ENCODE measurements around the gene INPP1.
A peak's percentile ranks its signal among the peaks of the same experiment; 100 is the strongest.
"Not testable (repeated sequence)": the region's sequence is repeated elsewhere in the genome, so short reads cannot be mapped to it uniquely, and the experiment has no call there.

The INPP1 gene, protein sequence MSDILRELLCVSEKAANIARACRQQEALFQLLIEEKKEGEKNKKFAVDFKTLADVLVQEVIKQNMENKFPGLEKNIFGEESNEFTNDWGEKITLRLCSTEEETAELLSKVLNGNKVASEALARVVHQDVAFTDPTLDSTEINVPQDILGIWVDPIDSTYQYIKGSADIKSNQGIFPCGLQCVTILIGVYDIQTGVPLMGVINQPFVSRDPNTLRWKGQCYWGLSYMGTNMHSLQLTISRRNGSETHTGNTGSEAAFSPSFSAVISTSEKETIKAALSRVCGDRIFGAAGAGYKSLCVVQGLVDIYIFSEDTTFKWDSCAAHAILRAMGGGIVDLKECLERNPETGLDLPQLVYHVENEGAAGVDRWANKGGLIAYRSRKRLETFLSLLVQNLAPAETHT

DNA sequence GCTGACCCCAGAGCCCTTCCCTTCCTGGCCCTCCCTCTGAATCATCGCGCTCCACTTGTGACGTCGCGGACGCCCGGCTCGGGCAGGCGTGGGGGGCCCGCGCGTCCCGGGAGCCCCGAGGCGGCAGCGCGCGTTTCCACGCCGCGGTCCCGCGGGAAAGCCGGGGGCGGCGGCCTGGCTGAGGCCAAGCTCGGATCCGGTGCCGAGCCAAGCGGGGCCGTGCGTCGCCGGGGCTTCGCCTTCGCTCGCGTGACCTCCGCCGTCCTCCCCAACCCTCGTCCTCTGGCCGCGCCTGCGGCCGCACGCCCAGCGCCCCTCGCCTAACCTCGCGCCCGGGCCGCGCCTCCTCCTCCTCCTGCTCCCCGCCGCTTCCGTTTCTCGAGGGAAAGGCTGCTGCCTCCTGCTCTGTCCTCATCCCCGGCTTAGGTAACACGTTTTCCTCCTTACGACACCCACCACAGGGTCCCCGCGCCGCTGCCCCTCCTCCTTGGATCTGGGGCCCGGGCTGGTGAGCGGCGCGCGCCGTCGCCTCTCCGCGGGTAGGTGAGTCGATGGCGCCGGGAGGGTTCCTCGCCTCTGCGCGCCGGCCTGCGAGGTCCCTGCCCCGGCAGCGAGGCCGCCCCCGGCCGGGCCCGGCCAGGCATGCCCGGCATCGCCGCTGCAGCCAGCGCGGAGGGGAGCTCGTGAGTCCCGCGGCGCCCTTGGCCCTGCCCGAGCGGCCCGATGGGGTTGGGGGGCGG is at the start of gene INPP1:
INPP1 (plus strand) TSS at position 54 of the 740 bp plus-strand sequence. CDS start 16,514 bp downstream, outside the sequence.
- DNase-seq, result peak; percentile 27

DNA sequence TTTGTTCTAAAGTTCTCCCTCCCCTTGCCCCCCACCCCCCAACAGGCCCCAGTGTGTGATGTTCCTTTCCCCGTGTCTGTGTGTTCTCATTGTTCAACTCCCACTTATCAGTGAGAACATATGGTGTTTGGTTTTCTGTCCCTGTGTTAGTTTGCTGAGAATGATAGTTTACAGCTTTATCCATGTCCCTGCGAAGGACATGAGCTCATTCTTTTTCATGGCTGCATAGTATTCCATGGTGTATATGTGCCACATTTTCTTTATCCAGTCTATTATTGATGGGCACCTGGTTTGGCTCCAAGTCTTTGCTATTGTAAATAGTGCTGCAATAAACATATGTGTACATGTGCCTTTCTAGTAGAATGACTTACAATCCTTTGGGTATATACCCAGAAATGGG is 45.5 kb upstream of the INPP1 start:
- not testable (repeated sequence) for DNase-seq

DNA sequence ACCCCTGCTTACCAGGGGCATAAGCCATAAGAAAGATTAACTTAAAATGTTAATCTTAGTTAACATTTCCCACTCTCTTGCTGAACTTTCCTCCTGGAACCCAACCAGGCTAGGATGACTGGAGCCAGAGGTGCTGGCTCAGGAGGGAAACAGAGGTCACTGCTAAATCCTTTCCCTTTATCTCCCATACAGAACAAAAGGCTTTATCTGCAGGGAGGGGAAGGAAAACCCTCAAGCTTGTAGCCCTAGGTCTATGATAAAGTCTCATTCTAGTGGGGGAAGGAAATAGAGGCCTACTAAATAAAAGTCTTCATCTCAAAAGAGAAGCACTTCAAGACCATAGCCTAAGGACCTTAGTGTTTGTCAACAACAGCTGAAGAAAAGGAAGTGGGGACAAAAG is 42.4 kb upstream of the INPP1 start:
- DNase-seq, result no peak

DNA sequence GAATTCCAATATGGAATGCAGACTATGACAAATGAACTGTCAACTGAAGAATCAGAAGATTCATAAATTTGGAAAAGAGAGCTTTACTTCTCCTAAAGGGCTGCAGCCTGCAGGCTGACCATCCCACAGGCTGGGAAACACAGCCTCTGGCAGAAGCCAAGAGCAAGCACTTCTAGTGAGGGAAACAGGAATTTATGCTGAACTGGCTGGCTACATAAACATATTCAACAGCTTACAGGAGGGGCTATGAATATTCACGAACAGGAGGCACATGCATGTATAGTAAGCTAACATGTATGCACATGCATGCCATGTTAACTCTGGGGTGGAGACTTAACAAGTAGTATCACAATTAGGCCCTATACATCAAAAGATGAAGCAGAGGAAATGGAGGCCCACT is 41.3 kb upstream of the INPP1 start:
- no peak for DNase-seq

DNA sequence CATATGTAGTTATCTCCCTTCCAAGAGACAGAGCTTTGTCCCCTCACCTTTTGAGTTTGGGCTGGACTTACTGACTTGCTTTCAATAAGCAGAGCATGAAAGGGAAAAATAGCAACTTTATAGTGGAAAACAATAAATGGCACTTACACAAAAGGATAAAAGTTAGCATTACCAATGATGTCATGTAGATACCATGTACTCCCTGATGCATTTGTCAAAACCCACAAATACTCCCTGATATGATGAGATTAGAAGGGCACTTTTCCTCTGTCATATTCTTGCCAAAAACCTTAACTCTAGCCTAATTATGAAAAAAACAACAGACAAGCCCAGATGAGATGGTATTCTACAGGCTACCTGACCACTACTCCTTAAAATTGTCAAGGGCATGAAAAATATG is 39.7 kb upstream of the INPP1 start:
- DNase-seq, result no peak

DNA sequence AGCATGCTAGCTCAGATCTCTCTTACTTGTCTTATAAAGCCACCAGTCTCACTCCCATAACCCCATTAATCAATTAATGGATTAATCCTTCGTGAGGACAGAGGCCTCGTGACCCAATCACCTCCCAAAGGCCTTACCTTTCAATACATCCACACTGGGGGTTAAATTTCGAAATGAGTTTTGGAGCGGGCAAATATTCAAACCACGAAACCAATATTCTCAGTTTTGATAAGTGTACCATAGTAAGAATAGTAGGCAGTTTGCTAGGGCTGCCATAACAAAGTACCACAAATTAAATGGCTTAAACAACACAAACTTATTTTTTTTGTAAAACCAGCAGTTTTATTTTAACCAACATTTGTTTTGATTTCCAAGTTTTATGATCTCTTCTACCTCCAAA is 39.0 kb upstream of the INPP1 start:
- no peak for DNase-seq

DNA sequence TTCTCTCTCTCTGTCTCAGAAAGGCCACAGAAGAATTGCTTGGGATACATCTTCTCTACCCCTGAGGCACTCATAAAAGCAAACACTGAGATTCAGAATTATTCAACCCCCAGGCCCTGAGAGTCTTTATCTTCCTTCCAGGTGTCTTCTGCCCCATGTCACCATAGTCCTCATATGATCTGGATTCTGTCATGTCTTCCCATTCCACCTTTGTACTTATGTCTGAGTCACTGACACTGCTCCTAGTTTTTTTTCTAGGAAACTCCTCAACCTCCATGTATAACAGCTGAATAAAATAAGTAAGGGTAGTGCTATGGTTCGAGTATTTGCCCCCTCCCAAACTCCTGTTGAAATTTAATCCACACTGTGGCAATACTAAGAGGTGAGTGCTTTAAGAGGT is 35.4 kb upstream of the INPP1 start:
- no peak for DNase-seq

DNA sequence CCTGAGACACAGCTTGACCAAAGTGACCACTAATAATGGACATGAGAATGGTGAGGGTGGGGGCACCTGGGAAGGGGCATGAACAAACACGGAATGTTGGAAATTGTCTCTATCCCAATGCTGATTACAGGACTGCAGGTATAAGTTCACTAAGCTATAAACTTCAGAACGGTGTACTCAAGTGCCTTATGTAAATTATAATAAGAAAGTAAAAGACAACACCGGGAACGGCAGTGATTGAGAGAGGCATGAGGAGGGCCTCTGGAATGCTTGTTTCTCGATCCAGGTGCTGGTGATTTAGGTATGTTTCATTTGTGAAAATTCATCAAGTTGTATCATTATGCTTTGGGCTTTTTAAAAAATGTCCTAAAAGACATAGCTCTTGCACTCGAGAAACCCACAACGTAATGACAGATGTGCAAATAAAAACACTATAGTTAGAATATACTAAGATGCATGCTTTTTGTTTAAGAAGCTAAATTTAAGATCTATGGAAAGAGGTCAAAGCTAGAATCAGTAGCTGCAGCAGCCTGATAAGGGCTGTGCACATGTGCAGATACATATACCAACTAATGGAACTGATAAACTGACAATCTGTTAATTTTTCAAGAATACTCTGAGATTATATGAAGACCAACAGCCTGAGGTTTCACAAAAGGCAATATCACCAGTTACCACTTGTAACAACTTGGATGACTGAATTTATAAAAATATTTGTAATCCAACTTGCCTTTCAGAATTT is 31.3 kb upstream of the INPP1 start:
- no peak for DNase-seq

DNA sequence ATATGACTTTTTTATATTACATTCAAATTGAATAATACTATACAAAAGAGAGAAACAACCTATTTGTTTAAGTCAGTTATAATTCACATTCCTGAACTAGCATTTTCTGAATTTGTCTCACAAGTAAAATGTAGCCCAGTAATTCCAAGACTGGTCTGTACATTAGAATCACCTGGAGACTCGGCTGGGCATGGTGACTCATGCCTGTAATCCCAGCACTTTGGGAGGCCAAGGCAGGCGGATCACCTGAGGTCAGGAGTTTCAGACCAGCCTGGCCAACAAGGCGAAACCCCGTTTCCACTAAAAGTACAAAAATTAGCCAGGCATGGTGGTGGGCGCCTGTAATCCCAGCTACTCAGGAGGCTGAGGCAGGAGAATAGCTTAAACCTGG is 30.8 kb upstream of the INPP1 start:
- DNase-seq, result not testable (repeated sequence)

DNA sequence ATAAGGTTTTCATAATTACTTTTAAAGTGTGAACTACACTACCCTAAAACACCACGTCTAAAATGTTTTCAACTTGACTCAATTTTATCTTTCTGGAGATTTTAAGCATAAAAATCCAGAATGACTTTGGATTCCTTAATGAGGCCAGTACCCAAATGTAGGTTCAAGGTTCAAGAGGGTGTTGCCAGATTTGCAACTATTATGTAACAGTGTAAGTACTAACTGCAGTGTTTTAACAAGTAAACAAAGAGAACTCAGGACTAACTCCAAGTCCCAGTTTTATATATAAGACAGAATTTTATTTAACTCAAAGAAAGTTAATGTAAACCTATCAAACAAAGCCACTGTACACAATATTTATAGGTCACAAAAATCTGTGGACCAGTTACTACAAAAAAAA is 29.5 kb upstream of the INPP1 start:
- no peak for DNase-seq

DNA sequence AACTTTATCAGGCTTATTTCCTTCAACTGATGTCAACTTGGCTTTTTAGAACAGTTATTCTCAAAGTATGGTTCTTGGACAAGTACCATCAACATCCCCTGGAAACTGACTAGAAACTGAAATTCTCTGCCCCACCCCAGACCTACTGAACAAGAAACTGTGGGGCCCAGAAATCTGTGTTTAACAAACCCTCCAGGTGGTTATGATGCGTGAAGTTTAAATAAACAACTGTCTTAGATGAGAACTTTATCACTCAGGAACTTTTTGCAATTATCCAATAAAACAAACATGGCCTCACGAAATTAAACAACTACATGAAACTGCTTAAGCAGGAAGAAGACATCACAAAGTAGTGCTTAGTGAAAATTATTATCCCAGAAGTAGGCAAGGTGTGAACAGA is 28.1 kb upstream of the INPP1 start:
- DNase-seq, result no peak

DNA sequence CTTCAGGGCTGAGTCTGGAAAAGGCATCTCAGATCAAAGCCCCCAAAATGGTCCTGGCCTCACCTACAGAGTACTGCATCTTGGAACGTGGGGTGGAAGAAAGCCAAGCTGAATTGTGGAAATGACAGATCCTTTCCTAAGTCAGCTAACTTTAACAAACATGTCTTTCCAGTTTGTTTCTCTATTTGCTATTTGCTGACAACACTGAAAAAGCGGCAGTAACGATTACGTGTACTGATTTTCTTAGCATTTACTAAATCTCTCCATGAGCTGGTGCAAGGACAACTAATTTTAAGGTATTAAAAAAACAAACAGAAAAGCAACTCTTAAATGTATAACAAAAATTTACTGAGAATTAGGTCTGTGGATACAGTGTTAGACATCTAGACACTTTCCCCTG is 24.9 kb upstream of the INPP1 start:
- no peak for DNase-seq

DNA sequence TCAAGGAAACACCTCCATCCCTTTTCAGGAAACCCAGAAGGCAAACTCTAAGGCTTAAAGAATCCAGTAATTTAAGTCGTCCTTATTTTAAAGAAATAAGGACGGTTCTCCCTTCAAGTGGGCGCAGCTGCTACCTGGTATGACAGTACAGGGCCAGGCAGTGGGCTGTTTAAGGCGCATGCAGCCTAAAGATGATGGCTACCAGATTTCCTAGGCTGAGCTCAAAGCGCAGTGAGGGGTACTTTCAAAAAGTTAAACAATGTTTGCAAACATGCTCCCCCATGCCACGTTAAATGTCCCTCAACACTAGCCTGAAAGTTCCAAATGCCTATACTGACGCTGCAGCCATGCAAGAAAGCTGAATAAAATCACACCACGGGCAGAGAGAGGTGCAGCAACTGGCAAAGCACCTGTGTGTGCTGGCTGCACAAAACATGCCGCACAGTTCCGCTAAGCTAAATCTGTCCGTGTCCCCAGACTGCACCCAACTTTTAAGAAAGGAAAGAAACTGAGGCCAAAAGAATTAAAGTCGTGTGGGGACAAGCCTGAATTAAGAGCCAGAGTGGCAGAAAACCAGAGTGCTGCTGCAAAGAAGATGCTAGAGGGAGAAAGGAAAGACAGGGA is 24.3 kb upstream of the INPP1 start:
- DNase-seq, result peak; percentile 11 to 13

DNA sequence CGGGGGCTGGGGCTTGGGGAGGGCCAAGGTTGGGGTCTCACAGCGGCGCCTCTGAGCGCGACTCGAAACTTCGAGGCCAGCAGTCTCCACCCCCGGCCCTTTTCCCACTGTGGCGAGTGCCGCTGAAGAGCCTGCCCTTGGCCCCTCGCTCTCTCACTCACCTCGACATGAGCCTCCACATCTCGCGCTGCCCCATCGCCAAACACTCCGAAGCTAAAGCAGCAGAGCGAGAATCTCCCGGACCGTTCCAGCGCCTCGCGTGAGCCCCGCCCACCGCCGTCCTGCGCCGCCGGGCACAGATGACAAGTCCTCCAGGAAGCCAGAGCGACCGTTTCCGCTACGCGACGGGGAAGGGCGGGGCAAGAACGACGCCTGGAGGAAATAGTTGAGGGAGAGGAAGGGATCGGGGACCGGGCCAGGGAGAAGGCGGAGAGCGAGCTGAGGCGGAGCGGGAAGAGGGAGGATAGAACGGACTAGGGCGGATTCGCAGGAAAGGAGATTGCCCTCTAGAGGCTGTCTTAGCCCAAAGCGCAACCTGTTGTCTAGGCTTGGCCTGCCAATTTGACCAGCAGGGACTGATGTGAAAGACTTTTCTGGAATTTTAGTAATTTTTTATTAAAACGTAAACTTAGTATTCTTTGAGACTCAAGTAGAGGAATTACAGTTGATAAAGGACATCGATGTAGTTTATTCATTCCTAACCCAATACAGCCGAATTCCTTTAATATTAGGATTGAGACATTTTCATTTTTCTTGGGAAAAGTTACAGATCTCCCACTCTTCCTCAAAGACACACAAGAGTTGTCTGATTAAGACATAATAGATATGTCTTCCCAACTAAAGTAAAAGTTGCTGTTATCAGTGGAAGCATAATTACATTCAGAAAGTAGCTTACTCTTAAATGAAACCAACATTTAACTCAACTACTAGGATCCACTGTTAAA is 23.6 kb upstream of the INPP1 start, which contains the start of gene HIBCH:
HIBCH (minus strand) TSS at position 272 of the 944 bp plus-strand sequence; CDS start at position 196, 76 bp downstream.
- peak; percentile 87 to 88 for DNase-seq

DNA sequence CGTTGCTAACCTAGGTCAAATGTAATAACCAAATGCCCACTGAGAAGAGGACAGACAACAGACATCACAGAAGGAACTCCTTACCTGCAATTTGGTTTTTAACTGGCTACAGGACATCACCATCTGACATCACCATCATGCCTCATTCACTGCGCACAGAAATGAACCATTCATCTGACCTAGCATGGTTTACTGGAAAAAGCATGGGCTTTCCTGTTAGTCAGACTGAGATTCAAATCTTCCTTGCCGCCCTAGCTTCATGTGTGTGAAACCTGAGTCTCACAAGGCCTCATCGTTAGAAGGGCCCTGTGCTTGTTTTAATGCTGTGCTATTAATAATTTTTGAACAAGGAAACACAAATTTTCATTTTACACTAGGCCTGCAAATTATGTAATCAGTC is 22.7 kb upstream of the INPP1 start:
- DNase-seq, result peak; percentile 24 to 38

DNA sequence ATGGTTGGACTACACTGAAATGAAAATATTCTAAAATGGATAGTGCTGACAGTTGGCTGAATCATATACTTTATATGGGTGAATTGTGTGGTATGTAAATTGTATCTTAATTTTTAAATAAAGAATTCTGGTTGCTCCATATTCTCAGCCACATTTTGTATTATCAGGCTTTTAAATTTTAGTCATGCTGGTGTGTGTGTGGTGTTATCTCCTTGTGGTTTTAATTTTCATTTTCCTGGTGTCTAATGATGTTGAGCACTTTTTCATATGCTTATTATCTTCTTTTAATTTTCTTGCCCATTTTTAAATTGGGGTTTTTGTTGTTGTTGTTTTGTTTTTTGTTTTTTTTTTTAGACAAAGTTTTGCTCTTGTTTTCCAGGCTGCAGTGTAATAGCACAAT is 20.0 kb upstream of the INPP1 start:
- DNase-seq, result no peak

DNA sequence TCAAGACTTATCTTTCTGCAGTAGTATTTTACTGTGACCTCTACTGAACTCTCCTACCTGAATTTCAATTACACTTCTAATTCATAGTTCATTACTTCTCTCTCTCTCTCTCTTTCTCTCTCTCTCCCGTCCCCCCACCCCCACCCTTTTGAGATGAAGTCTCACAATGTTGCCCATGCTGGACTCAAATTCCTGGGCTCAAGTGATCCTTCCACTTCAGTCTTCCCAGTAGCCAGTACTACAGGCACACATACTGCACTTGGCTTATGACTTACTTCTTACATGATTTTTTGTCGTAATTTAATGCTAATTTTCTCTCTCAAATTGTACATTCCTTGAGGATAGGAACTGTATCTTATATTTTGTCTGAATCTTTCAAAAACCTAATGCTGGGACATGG is 17.8 kb upstream of the INPP1 start:
- DNase-seq, result no peak

DNA sequence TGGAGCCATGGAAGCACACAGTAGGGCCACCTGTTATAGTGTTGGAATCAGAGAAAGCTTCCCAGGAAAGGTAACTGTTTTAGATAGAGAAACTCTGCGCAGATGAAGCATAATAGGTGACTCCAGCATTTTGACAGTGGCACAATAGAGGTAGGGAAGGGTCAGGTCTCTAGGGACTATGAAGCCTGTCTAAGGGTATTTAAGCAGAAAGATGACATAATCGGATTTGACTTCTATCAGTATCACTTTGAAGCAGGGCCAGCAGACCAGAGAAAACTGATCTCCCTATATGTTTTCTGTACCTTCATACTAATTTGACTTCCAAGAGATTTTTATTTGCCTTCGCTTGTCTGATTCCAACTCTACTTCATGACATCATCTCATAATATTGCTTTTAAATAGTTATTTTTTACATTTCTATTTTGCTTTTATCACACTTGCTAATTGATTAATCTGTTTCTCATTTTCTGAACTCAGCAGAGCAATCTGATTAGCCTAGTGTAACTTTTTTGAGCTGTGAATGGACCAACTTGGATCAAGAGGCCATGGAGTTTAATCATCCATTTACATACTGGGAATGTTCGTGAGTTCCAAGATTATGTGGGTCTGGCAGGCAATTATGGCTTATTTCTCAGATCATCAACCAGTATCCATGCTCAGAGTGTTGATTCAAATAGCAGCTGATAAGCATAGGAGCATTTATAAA is 15.4 kb upstream of the INPP1 start:
- no peak for DNase-seq

DNA sequence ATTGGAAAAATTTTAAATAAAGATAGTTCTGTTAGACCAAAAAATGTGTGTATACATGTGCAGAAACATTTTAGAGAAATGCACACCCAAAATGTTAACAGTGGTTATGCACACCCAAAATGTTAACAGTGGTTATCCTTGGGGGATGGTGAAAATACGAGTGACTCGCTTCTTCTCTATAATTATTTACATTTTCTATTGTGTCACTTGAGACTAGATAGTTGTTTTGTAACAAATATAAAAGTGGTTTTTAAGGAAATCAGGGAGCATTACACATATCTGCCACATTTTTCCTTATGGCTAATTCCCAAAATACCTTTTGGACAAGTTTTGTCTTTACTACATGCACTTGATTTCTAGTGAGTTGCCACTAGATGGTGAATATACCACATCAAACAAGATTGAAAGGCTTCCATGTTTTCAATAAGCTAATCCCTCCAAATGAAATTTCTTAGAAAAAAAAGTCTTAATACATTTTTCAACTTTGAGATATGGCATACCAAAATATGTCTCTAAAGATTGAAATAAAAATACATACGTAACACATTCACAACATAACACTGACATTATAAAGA is 14.7 kb upstream of the INPP1 start:
- no peak for DNase-seq

DNA sequence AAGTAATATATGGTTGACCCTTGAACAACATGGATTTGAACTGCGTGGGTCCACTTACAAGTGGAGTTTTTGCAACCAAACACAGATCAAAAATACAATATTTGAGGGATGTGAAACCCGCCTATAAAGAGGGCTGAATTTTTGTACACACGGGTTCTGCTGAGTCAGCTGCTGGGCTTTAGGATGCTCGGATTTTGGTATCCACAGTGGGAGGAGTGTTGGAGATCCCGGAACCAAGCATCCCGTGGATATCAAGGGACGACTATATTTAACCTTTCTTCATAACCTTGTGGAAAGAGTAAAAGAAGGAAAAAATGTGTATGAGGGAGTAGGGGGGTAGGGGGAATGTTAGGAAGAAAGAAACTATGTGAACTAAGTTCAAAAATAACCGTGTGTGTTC is 10.0 kb upstream of the INPP1 start:
- no peak for DNase-seq

DNA sequence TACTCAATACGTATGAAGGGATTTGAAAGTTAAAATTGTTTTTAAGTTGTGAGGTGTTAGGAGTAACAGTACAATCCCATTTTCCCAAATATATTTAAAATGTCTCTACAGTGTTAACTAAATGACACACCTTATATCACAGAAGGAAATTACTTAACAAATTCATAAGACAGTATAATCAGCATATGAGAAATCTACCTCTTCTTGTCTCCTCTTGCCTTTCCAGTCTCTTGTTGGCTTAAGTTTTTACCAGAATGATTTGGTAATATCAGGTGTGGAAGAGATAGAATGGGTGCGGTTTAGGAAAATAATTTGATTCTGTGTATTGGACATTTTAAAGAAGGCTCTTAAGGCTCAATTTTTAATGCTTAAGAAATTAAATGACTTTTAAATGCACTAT is 9.5 kb upstream of the INPP1 start:
- no peak for DNase-seq

Measured in stimulated activated CD4-positive, alpha-beta T cell treated with anti-CD3 and anti-CD28 coated beads, Interleukin-2, amount 100 ng/mL, for 48 hours (primary cell).